SK-N-SH treated with all-trans-retinoic acid at 6 μM for 48 hours (cell line): Measurements from ENCODE around the gene FAM120A.

Experiments
- ATAC-seq: fragments of 200-7000 bp; cut with Tn5 transposase; 3 replicates; pipeline ENCODE4 v1.9.1; 2020; ENCODE audit warnings: mild to moderate bottlenecking, moderate library complexity
- ARNTL ChIP-seq: fragments of 450-650 bp; formaldehyde crosslinking; IDR thresholded peaks from 2 replicates; pipeline ENCODE4 v1.5.0; 2020; ENCODE audit warnings: low read depth, mild to moderate bottlenecking, moderate library complexity, borderline replicate concordance
- BACH2 ChIP-seq: fragments of 250-450 bp; sonication (Bioruptor Pico); IDR thresholded peaks from 2 replicates; pipeline ENCODE4 v1.9.0; 2021; ENCODE audit warnings: mild to moderate bottlenecking, borderline replicate concordance
- CREB5 ChIP-seq: fragments of 250-450 bp; sonication (Bioruptor Pico); IDR thresholded peaks from 2 replicates; pipeline ENCODE4 v1.5.1; 2020; ENCODE audit warnings: low read depth, mild to moderate bottlenecking, moderate library complexity
- CSDC2 ChIP-seq: fragments of 250-450 bp; sonication (Bioruptor Pico); IDR thresholded peaks from 2 replicates; pipeline ENCODE4 v1.5.0; 2020; ENCODE audit warnings: mild to moderate bottlenecking, moderate library complexity
- ESRRG ChIP-seq: fragments of 250-450 bp; sonication (Bioruptor Pico); IDR thresholded peaks from 2 replicates; pipeline ENCODE4 v1.6.1; 2021; ENCODE audit warnings: mild to moderate bottlenecking
- GLIS3 ChIP-seq: fragments of 250-450 bp; sonication (Bioruptor Pico); IDR thresholded peaks from 2 replicates; pipeline ENCODE4 v1.5.0; 2020; ENCODE audit warnings: mild to moderate bottlenecking, moderate library complexity
- OSR1 ChIP-seq: fragments of 250-450 bp; sonication (Bioruptor Pico); IDR thresholded peaks from 2 replicates; pipeline ENCODE4 v1.8.0; 2022; ENCODE audit warnings: moderate library complexity, mild to moderate bottlenecking, inconsistent platforms
- POU6F1 ChIP-seq: fragments of 250-450 bp; sonication (Bioruptor Pico); IDR thresholded peaks from 2 replicates; pipeline ENCODE4 v1.8.0; 2021; ENCODE audit warnings: low read depth, mild to moderate bottlenecking, moderate library complexity, borderline replicate concordance
- PPARA ChIP-seq: fragments of 250-450 bp; sonication (Bioruptor Pico); IDR thresholded peaks from 2 replicates; pipeline ENCODE4 v1.5.0; 2020; ENCODE audit warnings: mild to moderate bottlenecking, borderline replicate concordance
- RARB ChIP-seq: fragments of 250-450 bp; sonication (Bioruptor Pico); IDR thresholded peaks from 2 replicates; pipeline ENCODE4 v1.8.0; 2021; ENCODE audit warnings: mild to moderate bottlenecking, moderate library complexity
- SNAI2 ChIP-seq: fragments of 250-450 bp; sonication (Bioruptor Pico); IDR thresholded peaks from 2 replicates; pipeline ENCODE4 v1.5.0; 2020; ENCODE audit warnings: mild to moderate bottlenecking, moderate library complexity
- TCF4 ChIP-seq: fragments of 250-450 bp; sonication (Bioruptor Pico); IDR thresholded peaks from 2 replicates; pipeline ENCODE4 v1.8.0; 2021; ENCODE audit warnings: mild to moderate bottlenecking, moderate library complexity, borderline replicate concordance
- TOX ChIP-seq: fragments of 250-450 bp; sonication (Bioruptor Pico); IDR thresholded peaks from 2 replicates; pipeline ENCODE4 v1.8.0; 2021; ENCODE audit warnings: mild to moderate bottlenecking, moderate library complexity, borderline replicate concordance
- TSHZ2 ChIP-seq: fragments of 250-450 bp; sonication (Bioruptor Pico); IDR thresholded peaks from 2 replicates; pipeline ENCODE4 v1.5.0; 2020; ENCODE audit warnings: mild to moderate bottlenecking, moderate library complexity
- ZC3H10 ChIP-seq: fragments of 250-450 bp; sonication (Bioruptor Pico); IDR thresholded peaks from 2 replicates; pipeline ENCODE4 v1.5.1; 2021; ENCODE audit warnings: mild to moderate bottlenecking, moderate library complexity
- ZFP3 ChIP-seq: fragments of 250-450 bp; sonication (Bioruptor Pico); IDR thresholded peaks from 2 replicates; pipeline ENCODE4 v1.5.0; 2020; ENCODE audit warnings: mild to moderate bottlenecking, moderate library complexity
- ZFP30 ChIP-seq: fragments of 450-650 bp; formaldehyde crosslinking; IDR thresholded peaks from 2 replicates; pipeline ENCODE4 v1.5.0; 2022; ENCODE audit warnings: mild to moderate bottlenecking, moderate library complexity
- ZNF565 ChIP-seq: fragments of 450-650 bp; formaldehyde crosslinking; conservative IDR thresholded peaks from 2 replicates; pipeline ENCODE4 v1.5.0; 2020; ENCODE audit warnings: low read depth, mild to moderate bottlenecking, moderate library complexity
- ZNF70 ChIP-seq: fragments of 450-650 bp; formaldehyde crosslinking; IDR thresholded peaks from 2 replicates; pipeline ENCODE4 v1.5.0; 2020; ENCODE audit warnings: mild to moderate bottlenecking, moderate library complexity
- ZNF8 ChIP-seq: fragments of 450-650 bp; formaldehyde crosslinking; IDR thresholded peaks from 2 replicates; pipeline ENCODE4 v1.5.0; 2020; ENCODE audit warnings: mild to moderate bottlenecking, moderate library complexity

The FAM120A gene

GRCh38 chr9:93432964-93433363 is 18.5 kb upstream of the FAM120A start (continued):
- no peak for TF ChIP-seq CSDC2

GRCh38 chr9:93434056-93434455 is 17.4 kb upstream of the FAM120A start:
- TF ChIP-seq BACH2 (CRISPR knock-in tag): no peak
- TF ChIP-seq ZFP3 (CRISPR knock-in tag): no peak
- TF ChIP-seq RARB (CRISPR knock-in tag): no peak
- no peak for TF ChIP-seq GLIS3 (CRISPR knock-in tag)
- TF ChIP-seq POU6F1 (CRISPR knock-in tag): no peak
- no peak for TF ChIP-seq PPARA (CRISPR knock-in tag)
- TF ChIP-seq ZFP30: no peak
- no peak for TF ChIP-seq TCF4 (CRISPR knock-in tag)
- TF ChIP-seq CSDC2: no peak
- TF ChIP-seq ZNF70 (CRISPR knock-in tag): no peak
- TF ChIP-seq ZNF8: no peak
- TF ChIP-seq OSR1 (CRISPR knock-in tag): no peak
- no peak for TF ChIP-seq CREB5
- TF ChIP-seq, all 23 proteins: peak for 0
- ATAC-seq: no peak

- TF ChIP-seq RARB (CRISPR knock-in tag) (no peak), ESRRG (CRISPR knock-in tag) (no peak), BACH2 (CRISPR knock-in tag) (no peak), GLIS3 (CRISPR knock-in tag) (no peak), OSR1 (CRISPR knock-in tag) (no peak)
- TF ChIP-seq, all 23 proteins: peak for 0
Measured at GRCh38 chr9:93435386-93435785, 16.1 kb upstream of the FAM120A start.

GRCh38 chr9:93436218-93436617 is 15.3 kb upstream of the FAM120A start:
- TF ChIP-seq SNAI2 (CRISPR knock-in tag) (no peak), ZFP3 (CRISPR knock-in tag) (no peak), ZFP30 (no peak), BACH2 (CRISPR knock-in tag) (no peak), GLIS3 (CRISPR knock-in tag) (no peak), TSHZ2 (CRISPR knock-in tag) (no peak), ZC3H10 (CRISPR knock-in tag) (no peak), TCF4 (CRISPR knock-in tag) (no peak), OSR1 (CRISPR knock-in tag) (no peak), ZNF565 (no peak), ARNTL (CRISPR knock-in tag) (no peak), CSDC2 (no peak), TOX (no peak), ESRRG (CRISPR knock-in tag) (no peak)
- no peak for ATAC-seq

More at GRCh38 chr9:93435386-93435785, 16.1 kb upstream of the FAM120A start:
- ATAC-seq: no peak

GRCh38 chr9:93436655-93437407 is 14.7 kb upstream of the FAM120A start:
- no peak for TF ChIP-seq TSHZ2 (CRISPR knock-in tag)
- no peak for ATAC-seq
